Retina (tissue), 1 donor: ENCODE results near the gene FXYD5.

Experiments used
- DNase-seq: peaks from one replicate; pipeline ENCODE4 v3.0.0-alpha.2; 2016

The FXYD5 gene

GRCh38 chr19:35160629-35161433, 6.3 kb downstream of the FXYD5 start:
- DNase-seq: no peak

- no peak for DNase-seq
These were observed 6.9 kb downstream of the FXYD5 start for GRCh38 chr19:35161434-35161743.

- DNase-seq: no peak
These were observed 8.2 kb downstream of the FXYD5 start for GRCh38 chr19:35162471-35163326.

- no peak for DNase-seq
These were observed 9.9 kb downstream of the FXYD5 start for GRCh38 chr19:35164418-35164817.

GRCh38 chr19:35165200-35166058, 10.9 kb downstream of the FXYD5 start:
- DNase-seq: no peak

GRCh38 chr19:35166100-35167063, 11.8 kb downstream of the FXYD5 start:
- no peak for DNase-seq

- DNase-seq: no peak
These were observed 12.9 kb downstream of the FXYD5 start for GRCh38 chr19:35167251-35168119.

GRCh38 chr19:35168196-35168595, 13.7 kb downstream of the FXYD5 start:
- DNase-seq: no peak

GRCh38 chr19:35169221-35169995, 14.9 kb downstream of the FXYD5 start:
- DNase-seq: no peak

- no peak for DNase-seq
These were observed 16.0 kb downstream of the FXYD5 start for GRCh38 chr19:35170359-35171061.

GRCh38 chr19:35171730-35172129, 17.2 kb downstream of the FXYD5 start:
- no peak for DNase-seq

GRCh38 chr19:35174226-35174625, 19.7 kb downstream of the FXYD5 start:
- DNase-seq: no peak

GRCh38 chr19:35176181-35176570, 21.6 kb downstream of the FXYD5 start:
- no peak for DNase-seq

GRCh38 chr19:35177377-35178274, 23.1 kb downstream of the FXYD5 start:
- no peak for DNase-seq

- DNase-seq: no peak
These were observed 24.2 kb downstream of the FXYD5 start for GRCh38 chr19:35178701-35179100.

- no peak for DNase-seq
These were observed 25.3 kb downstream of the FXYD5 start for GRCh38 chr19:35179830-35180229.

- no peak for DNase-seq
These were observed 26.9 kb downstream of the FXYD5 start for GRCh38 chr19:35181387-35181786.

- no peak for DNase-seq
These were observed 29.7 kb downstream of the FXYD5 start for GRCh38 chr19:35184267-35184666.
